ENCODE data around the gene IL9.

The IL9 gene

DNA sequence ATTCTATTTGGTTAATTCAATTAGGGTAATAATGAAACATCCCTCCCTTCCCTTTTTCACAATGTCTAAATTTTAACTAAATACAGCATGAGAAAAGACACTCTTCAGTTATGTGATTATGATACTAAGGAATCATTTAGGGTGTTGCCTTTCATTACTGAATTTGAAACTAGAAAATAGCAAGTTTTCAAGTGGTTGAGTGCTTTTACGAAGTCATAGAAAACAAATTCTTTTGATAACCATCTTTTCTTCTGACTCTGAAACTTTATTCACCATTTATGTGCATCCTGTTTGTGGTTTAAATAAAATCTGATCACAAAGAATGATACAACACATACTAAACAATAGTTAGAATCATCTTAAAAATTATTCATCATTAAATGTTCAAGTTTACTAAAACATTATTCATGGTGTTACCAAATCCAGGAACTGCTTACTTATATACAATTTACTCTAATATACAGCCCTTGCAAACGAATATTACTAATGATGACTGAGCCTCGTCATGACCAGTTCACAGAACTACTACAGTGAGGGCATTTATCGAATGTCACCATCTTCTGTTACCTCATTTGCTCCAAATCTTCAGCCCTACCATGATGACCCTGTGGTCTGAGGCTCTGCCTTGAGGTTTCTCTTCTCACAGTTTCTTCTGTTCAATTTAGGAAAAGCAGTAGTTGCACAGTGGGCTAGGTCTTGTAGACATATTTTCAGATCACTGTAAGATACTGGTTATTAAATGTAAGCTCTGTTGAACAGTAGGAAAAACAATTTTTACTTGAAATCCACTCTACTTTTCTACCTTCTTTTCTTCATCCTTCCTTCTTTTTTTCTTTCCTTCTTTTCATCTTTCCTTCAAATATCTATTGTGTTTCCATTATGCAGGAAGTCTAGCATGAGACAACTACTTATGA is 18.3 kb upstream of the IL9 start:
- H3K9ac ChIP-seq (ENCODE audit: low read length) = no peak overlapping the region
- no peak overlapping the region for H3K27ac ChIP-seq (ENCODE audit: low read length)
- H3F3A ChIP-seq (ENCODE audit: insufficient read depth, low read length) = no peaks in the 10 kb centered on the region
- H3K4me1 ChIP-seq (ENCODE audit: low read length) = no peaks in the 10 kb centered on the region
- H4K20me1 ChIP-seq (ENCODE audit: insufficient read depth, low read length) = no peaks in the 10 kb centered on the region
- no peak overlapping the region for H3K4me2 ChIP-seq (ENCODE audit: low read depth, low read length)
- no peaks in the 10 kb centered on the region for H3K79me2 ChIP-seq (ENCODE audit: low read length)
- no peak for TF ChIP-seq EZH2 (optimal IDR thresholded peaks at IDR 0.05; ENCODE audit: low read depth, low read length)
- TF ChIP-seq EZH2phosphoT487 (IDR thresholded peaks at IDR 0.05; ENCODE audit: low read length) = no peak
- TF ChIP-seq, protein P1, sequence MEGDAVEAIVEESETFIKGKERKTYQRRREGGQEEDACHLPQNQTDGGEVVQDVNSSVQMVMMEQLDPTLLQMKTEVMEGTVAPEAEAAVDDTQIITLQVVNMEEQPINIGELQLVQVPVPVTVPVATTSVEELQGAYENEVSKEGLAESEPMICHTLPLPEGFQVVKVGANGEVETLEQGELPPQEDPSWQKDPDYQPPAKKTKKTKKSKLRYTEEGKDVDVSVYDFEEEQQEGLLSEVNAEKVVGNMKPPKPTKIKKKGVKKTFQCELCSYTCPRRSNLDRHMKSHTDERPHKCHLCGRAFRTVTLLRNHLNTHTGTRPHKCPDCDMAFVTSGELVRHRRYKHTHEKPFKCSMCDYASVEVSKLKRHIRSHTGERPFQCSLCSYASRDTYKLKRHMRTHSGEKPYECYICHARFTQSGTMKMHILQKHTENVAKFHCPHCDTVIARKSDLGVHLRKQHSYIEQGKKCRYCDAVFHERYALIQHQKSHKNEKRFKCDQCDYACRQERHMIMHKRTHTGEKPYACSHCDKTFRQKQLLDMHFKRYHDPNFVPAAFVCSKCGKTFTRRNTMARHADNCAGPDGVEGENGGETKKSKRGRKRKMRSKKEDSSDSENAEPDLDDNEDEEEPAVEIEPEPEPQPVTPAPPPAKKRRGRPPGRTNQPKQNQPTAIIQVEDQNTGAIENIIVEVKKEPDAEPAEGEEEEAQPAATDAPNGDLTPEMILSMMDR (IDR thresholded peaks at IDR 0.05; ENCODE audit: low read length) = no peak
- no peaks in the 10 kb centered on the region for H3K27me3 ChIP-seq (replicated peaks; ENCODE audit: insufficient read depth, low read length)
- no peaks in the 10 kb centered on the region for H3K9me3 ChIP-seq (replicated peaks; ENCODE audit: insufficient read depth, low read length)
- no peak overlapping the region for H3K4me3 ChIP-seq (ENCODE audit: low read length)
- H3K36me3 ChIP-seq (replicated peaks; ENCODE audit: insufficient read depth, low read length) = no peaks in the 10 kb centered on the region
- no peak overlapping the region for H2AFZ ChIP-seq (ENCODE audit: low read length)
- no peaks in the 10 kb centered on the region for H3K9me2 ChIP-seq (replicated peaks; ENCODE audit: insufficient read depth, low read length)
- no peak for DNase-seq

DNA sequence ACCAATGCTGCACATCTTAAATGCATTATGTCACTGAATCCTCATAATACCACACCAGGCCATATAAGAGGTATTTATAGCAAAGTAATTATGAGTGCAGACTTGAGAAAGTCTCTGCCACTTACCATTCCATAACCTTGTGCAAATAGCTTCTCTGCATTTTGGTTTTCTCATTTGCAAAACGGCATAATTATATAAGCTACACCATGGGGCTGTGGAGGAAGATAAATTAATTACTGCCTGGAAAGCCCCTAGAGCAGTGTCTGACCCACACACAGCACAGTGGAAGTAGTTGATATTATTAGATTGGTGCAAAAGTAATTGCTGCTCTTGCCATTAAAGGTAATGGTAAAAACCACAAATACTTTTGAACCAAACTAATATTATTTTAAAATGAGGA is 9.5 kb upstream of the IL9 start:
- no peak for DNase-seq
- H3K9ac ChIP-seq (ENCODE audit: low read length) = no peak overlapping the region
- no peaks in the 10 kb centered on the region for H3K36me3 ChIP-seq (replicated peaks; ENCODE audit: insufficient read depth, low read length)
- no peak overlapping the region for H3K27ac ChIP-seq (ENCODE audit: low read length)
- H3F3A ChIP-seq (ENCODE audit: insufficient read depth, low read length) = no peaks in the 10 kb centered on the region
- TF ChIP-seq, protein P1 (IDR thresholded peaks at IDR 0.05; ENCODE audit: low read length) = no peak
- TF ChIP-seq EZH2 (optimal IDR thresholded peaks at IDR 0.05; ENCODE audit: low read depth, low read length) = no peak
- H3K4me2 ChIP-seq (ENCODE audit: low read depth, low read length) = no peak overlapping the region
- H3K4me1 ChIP-seq (ENCODE audit: low read length) = no peaks in the 10 kb centered on the region
- H3K9me2 ChIP-seq (replicated peaks; ENCODE audit: insufficient read depth, low read length) = no peaks in the 10 kb centered on the region
- no peaks in the 10 kb centered on the region for H3K9me3 ChIP-seq (replicated peaks; ENCODE audit: insufficient read depth, low read length)
- H3K4me3 ChIP-seq (ENCODE audit: low read length) = no peak overlapping the region
- no peaks in the 10 kb centered on the region for H4K20me1 ChIP-seq (ENCODE audit: insufficient read depth, low read length)
- H3K79me2 ChIP-seq (ENCODE audit: low read length) = no peaks in the 10 kb centered on the region
- H3K27me3 ChIP-seq (replicated peaks; ENCODE audit: insufficient read depth, low read length) = no peaks in the 10 kb centered on the region
- H2AFZ ChIP-seq (ENCODE audit: low read length) = no peak overlapping the region

DNA sequence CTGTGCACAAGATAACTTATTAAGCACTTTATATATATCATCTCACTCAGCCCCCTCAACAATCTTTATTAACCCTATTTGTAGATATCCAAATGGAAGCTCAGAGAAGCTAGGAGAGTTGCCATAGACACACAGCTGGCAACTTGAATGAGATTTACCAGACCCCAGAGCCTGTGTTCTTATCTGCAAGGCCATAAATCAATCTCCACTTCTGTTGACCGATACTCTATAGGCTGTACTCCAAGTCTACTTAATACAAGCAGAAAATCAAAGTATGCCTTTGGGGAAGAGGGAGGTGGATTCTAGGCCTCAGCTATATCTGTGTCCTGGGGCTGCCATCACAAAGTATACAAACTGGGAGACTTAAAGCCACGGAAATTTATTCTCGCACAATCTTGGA is 6.0 kb upstream of the IL9 start:
- Histone ChIP-seq H3K4me3 (ENCODE audit: low read length) (no peak overlapping the region), H3K79me2 (ENCODE audit: low read length) (no peaks in the 10 kb centered on the region), H2AFZ (ENCODE audit: low read length) (no peak overlapping the region), H3K4me2 (ENCODE audit: low read depth, low read length) (no peak overlapping the region), H3K4me1 (ENCODE audit: low read length) (no peaks in the 10 kb centered on the region), H3K9me2 (replicated peaks; ENCODE audit: insufficient read depth, low read length) (no peaks in the 10 kb centered on the region), H3K27ac (ENCODE audit: low read length) (no peak overlapping the region), H3K36me3 (replicated peaks; ENCODE audit: insufficient read depth, low read length) (no peaks in the 10 kb centered on the region), H3K9me3 (replicated peaks; ENCODE audit: insufficient read depth, low read length) (no peaks in the 10 kb centered on the region), H3K27me3 (replicated peaks; ENCODE audit: insufficient read depth, low read length) (no peaks in the 10 kb centered on the region), H3K9ac (ENCODE audit: low read length) (no peak overlapping the region), H3F3A (ENCODE audit: insufficient read depth, low read length) (no peaks in the 10 kb centered on the region), H4K20me1 (ENCODE audit: insufficient read depth, low read length) (no peaks in the 10 kb centered on the region)
- TF ChIP-seq EZH2phosphoT487 (IDR thresholded peaks at IDR 0.05; ENCODE audit: low read length) (no peak), EZH2 (optimal IDR thresholded peaks at IDR 0.05; ENCODE audit: low read depth, low read length) (no peak)
- TF ChIP-seq, protein P1 (IDR thresholded peaks at IDR 0.05; ENCODE audit: low read length) = no peak
- DNase-seq = no peak

Data from MM.1S (cell line).